H9 (cell line): Measurements from ENCODE around the gene FERMT1. TPM values are rescaled to one million over a fixed set of nuclear protein-coding genes. Genes with fewer than 3 reads are reported as not detected.
A peak's percentile ranks its signal among the peaks of the same experiment; 100 is the strongest.

ENCODE experiments used
- DNase-seq: peaks from one replicate; pipeline ENCODE4 v3.0.0-alpha.2; 2017
- H2AFZ ChIP-seq: one replicate; pipeline ENCODE4 v1.6.1; 2013; ENCODE audit warnings: mild to moderate bottlenecking, low read length, control low read depth, moderate library complexity
- H2AK5ac ChIP-seq: 2 replicates; pipeline ENCODE4 v1.6.1; 2013; ENCODE audit warnings: low read length, control low read depth, mixed read lengths; ENCODE audit not compliant: insufficient read length
- H2BK120ac ChIP-seq: one replicate; pipeline ENCODE4 v1.6.1; 2013; ENCODE audit warnings: low read depth, mild to moderate bottlenecking, low read length, control low read depth, inconsistent platforms; ENCODE audit not compliant: poor library complexity, severe bottlenecking
- H2BK12ac ChIP-seq: 2 replicates; pipeline ENCODE4 v1.6.1; 2013; ENCODE audit warnings: low read length, control low read depth, mixed read lengths, low read depth; ENCODE audit not compliant: insufficient read length
- H2BK15ac ChIP-seq: 2 replicates; pipeline ENCODE4 v1.6.1; 2013; ENCODE audit warnings: low read depth, low read length, control low read depth
- H2BK20ac ChIP-seq: one replicate; pipeline ENCODE4 v1.6.1; 2013; ENCODE audit warnings: low read depth, mild to moderate bottlenecking, low read length, control low read depth, inconsistent platforms; ENCODE audit not compliant: poor library complexity, severe bottlenecking
- H2BK5ac ChIP-seq: 2 replicates; pipeline ENCODE4 v1.6.1; 2013; ENCODE audit warnings: low read length, control low read depth, mixed read lengths; ENCODE audit not compliant: insufficient read length
- H3K14ac ChIP-seq: 2 replicates; pipeline ENCODE4 v1.6.1; 2013; ENCODE audit warnings: low read length, control low read depth; ENCODE audit not compliant: insufficient read depth
- H3K18ac ChIP-seq: 2 replicates; pipeline ENCODE4 v1.6.1; 2013; ENCODE audit warnings: low read depth, mild to moderate bottlenecking, mixed read lengths, low read length, control low read depth; ENCODE audit not compliant: insufficient read length
- H3K23ac ChIP-seq: 2 replicates; pipeline ENCODE4 v1.6.1; 2013; ENCODE audit warnings: low read length, control low read depth, mixed read lengths, low read depth; ENCODE audit not compliant: insufficient read length
- H3K23me2 ChIP-seq: 2 replicates; pipeline ENCODE4 v1.6.1; 2013; ENCODE audit warnings: low read depth, mild to moderate bottlenecking, mixed read lengths, low read length, control low read depth; ENCODE audit not compliant: insufficient read length, poor library complexity, severe bottlenecking
- H3K27ac ChIP-seq: 2 replicates; pipeline ENCODE4 v1.5.1; 2013; ENCODE audit warnings: low read length, control low read depth, mixed read lengths, low read depth; ENCODE audit not compliant: insufficient read length
- H3K27me3 ChIP-seq: 2 replicates; pipeline ENCODE4 v1.6.1; 2013; ENCODE audit warnings: low read length, control low read depth, inconsistent platforms; ENCODE audit not compliant: insufficient read depth
- H3K4ac ChIP-seq: 2 replicates; pipeline ENCODE4 v1.6.1; 2013; ENCODE audit warnings: low read depth, mild to moderate bottlenecking, control low read depth, inconsistent platforms, low read length, moderate library complexity
- H3K4me1 ChIP-seq: 2 replicates; pipeline ENCODE4 v1.6.1; 2013; ENCODE audit warnings: low read length, control low read depth, inconsistent platforms; ENCODE audit not compliant: insufficient read depth
- H3K4me2 ChIP-seq: 2 replicates; pipeline ENCODE4 v1.6.1; 2013; ENCODE audit warnings: low read length, control low read depth, mixed read lengths; ENCODE audit not compliant: insufficient read length, insufficient read depth
- H3K56ac ChIP-seq: 2 replicates; pipeline ENCODE4 v1.6.1; 2013; ENCODE audit warnings: low read depth, mild to moderate bottlenecking, mixed read lengths, low read length, control low read depth; ENCODE audit not compliant: insufficient read length
- H3K79me1 ChIP-seq: 2 replicates; pipeline ENCODE4 v1.6.1; 2013; ENCODE audit warnings: low read depth, mild to moderate bottlenecking, moderate library complexity, low read length, control low read depth, inconsistent platforms; ENCODE audit not compliant: insufficient read depth, poor library complexity, severe bottlenecking
- H3K79me2 ChIP-seq: 2 replicates; pipeline ENCODE4 v1.6.1; 2013; ENCODE audit warnings: low read length, control low read depth, inconsistent platforms; ENCODE audit not compliant: insufficient read depth
- H3K9ac ChIP-seq: 2 replicates; pipeline ENCODE4 v1.6.1; 2013; ENCODE audit warnings: low read length, control low read depth, mixed read lengths; ENCODE audit not compliant: insufficient read length; ENCODE audit errors: extremely low read depth
- H3K9me3 ChIP-seq: one replicate; pipeline ENCODE4 v1.6.1; 2013; ENCODE audit warnings: low read depth, low read length, inconsistent platforms; ENCODE audit not compliant: control insufficient read depth
- H3T11ph ChIP-seq: one replicate; pipeline ENCODE4 v1.6.1; 2013; ENCODE audit warnings: mild to moderate bottlenecking, low read length, control low read depth, inconsistent platforms
- H4K20me1 ChIP-seq: one replicate; pipeline ENCODE4 v1.6.1; 2013; ENCODE audit not compliant: control insufficient read depth, insufficient read length, insufficient read depth
- H4K5ac ChIP-seq: 2 replicates; pipeline ENCODE4 v1.6.1; 2013; ENCODE audit warnings: low read depth, mild to moderate bottlenecking, mixed read lengths, low read length, control low read depth; ENCODE audit not compliant: insufficient read length
- H4K8ac ChIP-seq: replicated peaks from 2 replicates; pipeline ENCODE4 v1.6.1; 2013; ENCODE audit warnings: low read length, control low read depth, mixed read lengths, low read depth; ENCODE audit not compliant: insufficient read length
- H4K91ac ChIP-seq: 2 replicates; pipeline ENCODE4 v1.6.1; 2013; ENCODE audit warnings: low read depth, mild to moderate bottlenecking, moderate library complexity, mixed read lengths, low read length, control low read depth; ENCODE audit not compliant: insufficient read length
- H3K27ac Mint-ChIP-seq, 3 experiments: 2 replicates in 2 of 3; 3 replicates in 1 of 3; pipeline ENCODE4 v1.8.0; 2020 to 2021; ENCODE audit warnings: mixed read lengths in 3 of 3, mild to moderate bottlenecking in 1 of 3, moderate library complexity in 1 of 3
- H3K27me3 Mint-ChIP-seq: 2 replicates; pipeline ENCODE4 v1.8.0; 2021; ENCODE audit warnings: low read depth, mild to moderate bottlenecking, moderate library complexity, mixed read lengths
- H3K36me3 Mint-ChIP-seq, 3 experiments: 2 replicates in 2 of 3; 3 replicates in 1 of 3; pipeline ENCODE4 v1.8.0; 2020 to 2021; ENCODE audit warnings: low read depth in 3 of 3, mixed read lengths in 3 of 3; ENCODE audit not compliant: insufficient read depth in 1 of 3
- H3K4me1 Mint-ChIP-seq, 2 experiments: 2 replicates each; pipeline ENCODE4 v1.8.0; 2020; ENCODE audit warnings: mixed read lengths in 2 of 2
- H3K4me3 Mint-ChIP-seq, 2 experiments: 2 replicates in 1 of 2; 3 replicates in 1 of 2; pipeline ENCODE4 v1.8.0; 2020 to 2021; ENCODE audit warnings: mild to moderate bottlenecking in 2 of 2, mixed read lengths in 2 of 2, moderate library complexity in 1 of 2
- H3K9me3 Mint-ChIP-seq, 2 experiments: 2 replicates in 1 of 2; 3 replicates in 1 of 2; pipeline ENCODE4 v1.8.0; 2020; ENCODE audit warnings: mild to moderate bottlenecking in 2 of 2, mixed read lengths in 2 of 2, moderate library complexity in 1 of 2
- WGBS: extraction: QIAGEN DNeasy Blood & Tissue Kit; methylation state at CpG from one replicate; pipeline ENCODE4 v1.1.7; 2013; ENCODE audit warnings: missing lambda C conversion rate, low lambda C conversion rate, mixed read lengths; ENCODE audit not compliant: insufficient read length; ENCODE audit errors: extremely low coverage; 5-methylcytosine and 5-hydroxymethylcytosine counted together
- total RNA-seq: library from RNA; stranded (reverse); gene quantifications from 2 replicates; pipeline ENCODE4 v1.2.1, GENCODE V29; 2021
- TF ChIP-seq, protein P1 (sequence below): fragments of 200-600 bp; sonication (generic); conservative IDR thresholded peaks from 3 replicates; pipeline ENCODE4 v1.8.0; 2021; ENCODE audit warnings: antibody characterized with exemption, mild to moderate bottlenecking

FERMT1 gene
- total RNA-seq, 1 experiment from 2014 or later: 9.6 TPM

DNA sequence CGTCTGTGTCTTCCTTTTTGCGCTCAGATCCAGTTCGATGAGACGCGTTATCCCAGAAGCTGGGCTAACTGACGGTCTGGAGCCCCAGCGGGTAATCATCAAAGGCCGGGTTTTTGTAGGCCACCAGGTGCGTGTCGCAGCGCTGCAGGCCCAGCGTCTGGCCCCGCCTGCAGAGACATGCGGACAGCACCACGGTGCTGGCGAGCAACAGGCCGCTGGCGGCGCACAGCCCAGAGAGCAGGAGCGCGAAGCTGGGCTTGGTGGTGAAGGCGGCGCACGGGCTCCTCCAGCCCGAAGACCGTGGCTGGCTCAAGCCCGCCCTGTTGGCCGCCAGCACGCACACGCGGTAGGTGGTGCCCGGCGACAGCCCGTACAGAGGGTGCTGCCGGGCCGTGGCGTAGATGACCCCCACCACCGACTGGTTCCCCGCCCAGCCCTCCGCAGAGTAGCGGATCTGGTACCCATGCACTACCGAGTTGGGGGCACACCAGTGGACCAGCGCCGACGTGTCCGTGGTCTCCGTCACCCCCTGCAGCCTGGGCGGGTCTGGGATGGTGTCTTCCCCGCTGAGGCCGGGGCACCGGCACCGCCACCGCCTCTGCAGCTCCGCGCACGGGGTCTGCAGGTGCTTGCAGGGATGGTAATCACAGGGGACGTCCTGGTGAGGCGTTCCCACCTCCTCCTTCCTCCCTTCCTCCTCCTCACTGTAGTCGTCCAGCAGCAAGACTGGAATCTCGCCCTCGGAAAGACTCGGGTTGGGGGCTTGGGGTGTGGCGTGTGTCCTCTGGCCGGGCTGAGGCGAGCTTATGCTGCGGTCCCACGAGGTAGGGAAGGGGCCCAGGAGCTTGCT is 81.6 kb downstream of the FERMT1 start:
- H4K8ac ChIP-seq: no peak overlapping the region
- H3K36me3 Mint-ChIP-seq: peaks cover 4 to 41% (median 27%) of the 10 kb centered on the region in 3 experiments
- no peaks in the 10 kb centered on the region; the same call in 1 of the 2 replicates for H3K27me3 Mint-ChIP-seq
- H2BK5ac ChIP-seq: no peak overlapping the region
- H3K14ac ChIP-seq: no peak overlapping the region
- H4K20me1 ChIP-seq: no peaks in the 10 kb centered on the region
- H2BK15ac ChIP-seq: no peak overlapping the region
- H4K91ac ChIP-seq: no peak overlapping the region
- no peak overlapping the region for H3K27ac ChIP-seq
- no peaks in the 10 kb centered on the region for H3K23me2 ChIP-seq
- no peaks in the 10 kb centered on the region for H3K9me3 ChIP-seq
- H3K4me1 ChIP-seq: no peaks in the 10 kb centered on the region
- no peak overlapping the region for H2AFZ ChIP-seq
- no peaks in the 10 kb centered on the region for H3K79me2 ChIP-seq
- DNase-seq: peak; percentile 50
- H3K79me1 ChIP-seq: no peaks in the 10 kb centered on the region
- H3K27ac Mint-ChIP-seq: no peak overlapping the region
- H3K18ac ChIP-seq: no peak overlapping the region
- H3K4ac ChIP-seq: no peak overlapping the region
- no peak overlapping the region for H3K4me3 Mint-ChIP-seq
- TF ChIP-seq, protein P1, sequence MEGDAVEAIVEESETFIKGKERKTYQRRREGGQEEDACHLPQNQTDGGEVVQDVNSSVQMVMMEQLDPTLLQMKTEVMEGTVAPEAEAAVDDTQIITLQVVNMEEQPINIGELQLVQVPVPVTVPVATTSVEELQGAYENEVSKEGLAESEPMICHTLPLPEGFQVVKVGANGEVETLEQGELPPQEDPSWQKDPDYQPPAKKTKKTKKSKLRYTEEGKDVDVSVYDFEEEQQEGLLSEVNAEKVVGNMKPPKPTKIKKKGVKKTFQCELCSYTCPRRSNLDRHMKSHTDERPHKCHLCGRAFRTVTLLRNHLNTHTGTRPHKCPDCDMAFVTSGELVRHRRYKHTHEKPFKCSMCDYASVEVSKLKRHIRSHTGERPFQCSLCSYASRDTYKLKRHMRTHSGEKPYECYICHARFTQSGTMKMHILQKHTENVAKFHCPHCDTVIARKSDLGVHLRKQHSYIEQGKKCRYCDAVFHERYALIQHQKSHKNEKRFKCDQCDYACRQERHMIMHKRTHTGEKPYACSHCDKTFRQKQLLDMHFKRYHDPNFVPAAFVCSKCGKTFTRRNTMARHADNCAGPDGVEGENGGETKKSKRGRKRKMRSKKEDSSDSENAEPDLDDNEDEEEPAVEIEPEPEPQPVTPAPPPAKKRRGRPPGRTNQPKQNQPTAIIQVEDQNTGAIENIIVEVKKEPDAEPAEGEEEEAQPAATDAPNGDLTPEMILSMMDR: no peak
- no peaks in the 10 kb centered on the region for H3K9me3 Mint-ChIP-seq
- no peaks in the 10 kb centered on the region for H3K27me3 ChIP-seq
- H3T11ph ChIP-seq: no peak overlapping the region
- H2AK5ac ChIP-seq: no peak overlapping the region
- WGBS: no CpG with 5 or more reads among the region's 67 CpGs
- no peak overlapping the region for H2BK12ac ChIP-seq
- no peak overlapping the region for H3K23ac ChIP-seq
- H3K56ac ChIP-seq: no peak overlapping the region
- peaks cover 12 to 14% of the 10 kb centered on the region in 2 experiments for H3K4me1 Mint-ChIP-seq
- no peak overlapping the region for H2BK120ac ChIP-seq
- H2BK20ac ChIP-seq: no peak overlapping the region
- no peak overlapping the region for H4K5ac ChIP-seq
- H3K9ac ChIP-seq: no peak overlapping the region
- no peak overlapping the region for H3K4me2 ChIP-seq
